Activated CD4-positive, alpha-beta T cell treated with anti-CD3 and anti-CD28 coated beads, Interleukin-2, amount 50 U/mL, for 1 hour (primary cell): ENCODE data around the gene ST7.

Source experiments
- DNase-seq: peaks from one replicate; pipeline ENCODE4 v3.0.0-alpha.2; 2020

The ST7 gene

DNA sequence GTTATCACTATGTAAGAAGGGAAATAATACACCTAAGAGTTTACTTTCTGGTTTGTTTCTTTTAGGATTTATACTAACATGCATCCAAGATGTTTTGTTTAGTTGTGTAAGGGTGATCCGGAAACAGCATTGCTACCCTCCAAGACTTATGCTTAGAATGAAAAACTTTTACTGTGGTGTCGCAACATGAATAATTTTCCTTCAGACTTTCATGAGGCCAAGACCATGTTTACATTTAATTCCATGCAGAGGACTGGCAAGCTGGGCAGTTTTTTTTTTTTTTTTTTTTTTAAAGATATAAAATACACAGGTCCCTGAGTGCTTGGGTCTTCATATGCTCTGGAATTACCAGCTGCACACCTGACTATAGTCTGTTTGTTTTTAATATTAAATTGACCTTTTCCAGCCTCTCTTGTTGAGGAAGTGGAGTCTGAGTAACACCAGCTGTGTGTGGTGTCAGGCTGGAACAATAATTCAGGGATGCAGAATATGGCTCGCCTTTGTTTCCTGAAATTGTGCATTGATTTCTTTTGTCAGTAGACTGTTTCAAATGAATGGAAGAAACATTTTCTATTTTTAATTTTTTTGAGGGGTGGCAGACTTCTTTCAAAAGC is 81.7 kb downstream of the ST7 start:
- no peak for DNase-seq

DNA sequence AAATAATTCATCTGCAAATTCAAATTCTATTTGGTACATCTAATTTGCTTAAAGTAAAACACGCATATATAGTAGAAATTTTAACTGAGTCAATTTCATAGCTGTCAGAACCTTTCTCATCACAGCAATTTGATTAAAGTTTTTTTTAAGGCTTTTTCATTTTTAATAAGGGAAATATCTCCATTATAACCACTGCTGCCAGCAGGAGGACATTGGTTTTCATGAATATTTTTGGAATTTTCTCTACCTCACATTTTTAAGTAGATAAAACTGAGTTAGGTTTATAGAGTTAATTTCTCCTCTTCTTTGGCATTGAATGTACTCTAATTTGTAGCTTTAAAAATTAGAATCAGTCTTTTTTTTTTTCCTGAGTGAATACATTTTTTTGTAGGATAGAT is 82.2 kb downstream of the ST7 start:
- DNase-seq, result no peak

DNA sequence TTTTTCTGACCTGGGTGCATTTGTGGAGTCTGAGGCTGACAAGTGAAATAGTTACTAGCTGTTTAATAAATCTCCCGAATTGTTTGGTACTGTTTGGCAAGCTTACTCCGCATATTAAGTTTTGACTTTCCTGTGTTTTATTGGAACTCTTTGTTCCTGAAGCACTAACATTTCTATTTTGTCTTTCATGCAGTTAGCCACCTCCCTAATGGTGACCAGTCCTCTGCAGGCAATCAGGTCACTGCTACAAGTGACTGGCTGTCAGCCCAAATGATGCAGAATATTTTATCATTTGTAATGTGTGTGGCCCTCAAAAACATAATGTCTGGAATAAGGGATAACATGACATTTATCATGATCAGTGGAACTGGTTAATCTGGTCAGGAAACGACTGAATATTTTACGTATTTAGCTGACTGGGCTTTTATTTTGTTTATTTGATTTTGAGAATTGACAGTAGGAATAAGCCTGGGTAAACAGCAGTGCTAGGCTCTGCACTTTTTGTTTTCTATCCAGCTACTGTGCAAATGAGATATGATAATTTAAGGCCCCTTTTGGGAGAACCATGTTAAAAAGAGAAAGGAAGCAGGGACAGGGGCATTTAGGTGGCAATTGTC is 82.9 kb downstream of the ST7 start:
- DNase-seq, result no peak

DNA sequence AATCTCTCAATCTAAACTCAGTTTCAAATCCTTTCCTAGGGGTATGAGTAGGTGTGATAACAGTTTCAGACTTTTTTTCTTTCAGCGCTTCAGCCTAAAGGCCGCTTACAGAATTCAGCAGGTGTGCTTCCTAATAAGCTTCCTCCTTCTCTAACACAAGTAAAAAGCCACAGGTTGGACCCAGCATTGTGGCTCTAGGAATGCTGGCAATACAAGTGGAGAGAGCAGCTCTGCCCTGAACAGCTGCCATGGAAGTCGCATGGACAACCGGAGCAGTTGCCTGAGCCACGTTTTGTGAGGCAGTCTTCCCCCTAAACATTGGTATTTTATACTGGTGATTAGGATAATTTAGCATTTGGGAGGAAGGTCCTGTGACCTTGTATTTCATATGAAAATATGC is 83.5 kb downstream of the ST7 start:
- DNase-seq, result no peak

DNA sequence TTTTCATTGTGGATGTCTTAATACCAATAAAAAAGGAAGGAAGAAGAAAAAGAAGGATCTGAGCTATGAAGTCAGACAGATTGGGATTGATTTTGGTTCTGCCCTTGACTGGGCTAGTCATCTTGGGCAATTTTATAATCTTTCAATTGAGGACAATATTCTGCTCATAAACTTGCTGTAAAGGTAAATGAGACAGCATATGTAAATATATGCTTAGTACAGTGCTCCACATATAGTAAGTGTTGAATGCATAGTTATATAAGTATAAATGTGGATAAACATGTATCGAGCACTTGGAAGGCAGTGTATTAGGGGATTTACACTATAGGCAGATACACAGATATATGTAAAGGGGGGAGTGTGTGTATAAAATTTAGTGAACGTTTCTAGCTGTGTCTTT is 85.1 kb downstream of the ST7 start:
- DNase-seq, result no peak

DNA sequence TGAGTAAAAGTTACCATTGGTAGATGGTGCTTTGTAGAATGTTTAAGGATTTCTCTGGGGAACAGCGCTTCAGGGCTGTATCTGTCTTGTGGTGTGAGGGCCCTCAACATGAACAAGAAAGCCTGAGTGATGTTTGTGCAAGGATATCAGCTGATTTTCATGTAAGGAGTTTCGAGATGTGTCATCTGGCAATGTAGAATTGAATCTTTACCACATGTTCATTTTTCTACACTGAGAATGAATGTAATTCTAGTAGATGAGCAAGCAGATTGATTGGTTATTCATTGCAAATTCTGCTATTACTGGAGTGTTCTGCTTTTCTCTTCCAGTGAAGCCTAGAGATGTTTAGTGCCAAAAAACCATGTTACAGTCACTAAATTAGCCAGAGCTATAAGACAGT is 87.7 kb downstream of the ST7 start:
- DNase-seq, result no peak

DNA sequence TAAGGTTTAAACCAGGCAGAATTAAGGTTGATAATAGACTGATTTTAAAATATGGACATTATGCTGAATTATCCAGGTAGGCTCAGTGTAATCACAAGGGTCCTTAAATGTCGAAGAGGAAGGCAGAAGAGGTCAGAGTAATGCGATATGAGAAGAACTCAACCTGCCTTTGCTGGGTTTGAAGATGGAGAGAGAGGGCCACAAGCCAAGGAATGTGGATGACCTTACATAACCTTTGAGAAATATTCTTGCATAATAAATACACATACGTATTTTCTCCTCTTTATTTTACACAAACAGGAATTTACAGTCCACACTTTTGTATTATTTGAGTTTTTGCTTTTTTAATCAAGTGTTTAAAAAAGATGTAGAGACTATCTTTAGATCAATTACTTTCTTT is 88.5 kb downstream of the ST7 start:
- DNase-seq, result no peak

DNA sequence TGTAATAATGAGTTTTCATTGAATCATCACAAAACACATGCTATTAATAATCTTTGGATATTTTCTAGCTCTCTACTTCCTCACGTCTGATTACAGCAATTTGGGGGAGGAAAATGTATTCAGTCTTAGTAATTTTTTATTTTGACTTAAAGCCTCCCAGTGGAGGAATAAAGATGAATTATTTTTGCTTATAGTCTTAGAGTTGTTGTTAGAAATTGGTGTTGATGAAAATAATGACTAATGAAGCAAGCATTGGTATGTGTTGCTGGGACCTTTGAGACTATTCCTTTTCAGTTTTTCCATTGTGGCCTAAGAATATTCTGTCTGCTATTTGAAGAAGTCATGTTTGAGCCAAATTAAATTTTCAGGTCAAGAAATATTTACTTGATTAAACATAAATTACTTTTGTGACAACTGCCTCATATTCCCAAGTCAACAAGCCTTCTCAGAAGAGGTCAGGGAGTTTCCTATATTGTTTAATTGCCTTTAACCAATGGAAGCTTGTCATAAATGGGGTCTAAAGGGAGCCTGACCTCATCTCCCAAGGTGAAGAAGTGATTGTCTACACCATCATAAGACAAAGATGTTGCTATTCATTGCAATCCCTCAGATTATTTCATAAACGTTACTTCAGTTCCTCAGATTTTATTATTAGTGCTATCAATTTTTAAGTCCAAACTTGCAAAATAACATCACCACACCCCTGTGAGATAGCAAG is 90.0 kb downstream of the ST7 start:
- no peak for DNase-seq

DNA sequence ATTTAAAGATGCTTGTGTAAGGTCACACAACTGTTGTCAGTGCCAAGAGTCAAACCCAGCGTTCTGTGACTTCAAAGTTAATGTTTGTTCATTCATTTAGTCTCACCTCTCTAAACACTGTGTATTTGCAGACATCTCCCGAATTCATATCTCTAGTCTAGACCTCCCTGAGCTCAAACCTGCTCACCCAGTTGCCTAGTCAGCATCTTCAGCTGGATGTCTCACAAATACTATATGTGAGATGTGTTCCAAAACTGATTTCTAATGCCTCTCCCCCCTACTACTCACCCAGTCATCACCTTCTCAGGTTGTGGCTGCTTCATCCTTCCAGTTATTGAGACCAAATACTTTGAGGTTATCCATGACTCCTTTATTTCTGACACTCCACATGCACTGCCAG is 91.4 kb downstream of the ST7 start:
- DNase-seq, result no peak

DNA sequence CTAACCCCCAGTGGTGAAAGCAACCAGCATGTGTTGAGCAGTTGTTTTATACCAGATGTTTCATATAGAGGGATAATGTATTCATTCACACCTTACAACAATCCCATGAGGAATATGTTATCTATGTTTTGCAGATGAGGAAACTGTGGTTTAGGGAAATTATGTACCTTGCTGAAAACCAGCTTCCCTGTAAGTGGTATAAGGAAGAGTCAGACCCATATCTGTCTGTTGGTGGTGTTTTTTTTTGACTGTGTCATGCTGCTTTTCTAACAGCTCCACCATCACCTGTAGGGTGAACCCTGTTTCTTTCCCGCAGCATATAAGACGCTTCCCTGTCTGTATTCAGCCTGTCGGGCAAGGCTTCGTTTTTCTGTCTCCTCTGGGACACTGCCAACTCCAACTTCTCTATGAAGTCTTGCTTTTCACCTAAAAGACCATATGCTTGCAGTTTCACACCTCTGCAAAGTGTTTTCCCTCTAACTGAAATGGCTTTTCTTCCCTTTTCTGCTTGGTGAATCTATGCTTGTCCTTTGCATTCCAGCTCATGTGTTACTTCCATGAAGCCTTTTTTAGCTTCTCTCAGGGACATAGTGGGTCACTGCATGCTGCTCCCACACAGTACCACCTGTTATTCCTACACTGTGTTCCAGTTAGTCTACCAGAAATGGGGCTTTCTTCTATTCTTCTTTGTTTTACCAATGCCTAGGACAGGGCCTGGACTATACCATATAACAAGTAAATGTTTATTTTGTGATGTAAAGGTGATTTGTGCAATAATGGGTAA is 92.8 kb downstream of the ST7 start:
- DNase-seq, result no peak

DNA sequence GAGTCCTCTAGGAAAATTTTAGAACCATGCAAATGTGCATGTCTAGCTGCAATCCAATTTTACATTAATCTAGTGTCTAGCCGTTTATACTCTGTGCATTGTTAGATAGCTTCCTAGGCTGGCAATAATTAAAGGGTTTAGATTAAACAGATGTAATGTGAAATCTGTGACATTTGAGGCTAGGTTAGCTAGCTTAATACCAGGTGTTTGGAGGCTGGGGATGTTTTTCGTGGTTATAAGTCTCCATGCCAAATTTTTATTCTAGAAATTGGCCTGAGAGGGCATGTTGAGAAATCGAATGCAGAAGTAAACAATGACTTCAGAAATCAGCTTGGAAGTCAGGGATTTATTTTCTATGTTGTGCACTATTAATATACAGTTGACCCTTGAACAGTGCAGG is 94.2 kb downstream of the ST7 start:
- no peak for DNase-seq

DNA sequence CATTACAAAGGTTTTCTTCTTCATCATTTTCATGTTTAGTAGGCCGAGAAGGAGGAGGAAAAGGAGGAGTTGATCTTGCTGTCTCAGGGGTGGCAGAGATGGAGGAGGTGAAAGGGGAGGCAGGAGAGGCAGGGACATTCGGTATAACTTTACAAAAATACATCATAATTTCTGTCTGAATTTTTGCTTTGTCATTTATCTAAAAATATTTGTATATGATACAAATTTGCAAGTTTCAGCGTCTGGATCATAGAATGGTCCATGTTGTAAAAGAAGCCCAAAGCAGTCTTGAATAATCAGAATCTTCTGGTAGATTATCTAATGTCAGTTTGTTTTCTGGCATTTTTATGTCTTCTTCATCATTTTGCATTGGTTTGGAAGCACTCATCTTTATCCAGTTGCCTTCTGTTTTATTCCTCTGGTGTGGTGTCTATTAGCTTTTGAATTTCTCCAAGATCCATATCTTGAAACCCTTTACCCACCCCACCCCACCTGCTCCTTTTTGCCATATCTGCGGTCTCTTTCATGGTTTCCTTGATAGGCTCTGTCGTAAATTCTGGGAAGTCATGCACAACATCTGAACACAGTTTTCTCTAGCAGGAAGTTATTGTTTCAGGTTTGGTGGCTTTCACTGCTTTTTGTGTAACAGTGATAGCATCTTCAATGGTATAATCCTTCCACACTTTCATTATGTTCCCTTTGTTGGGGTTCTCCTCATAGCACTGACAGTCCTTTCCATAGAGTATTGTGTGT is 95.0 kb downstream of the ST7 start:
- no peak for DNase-seq

DNA sequence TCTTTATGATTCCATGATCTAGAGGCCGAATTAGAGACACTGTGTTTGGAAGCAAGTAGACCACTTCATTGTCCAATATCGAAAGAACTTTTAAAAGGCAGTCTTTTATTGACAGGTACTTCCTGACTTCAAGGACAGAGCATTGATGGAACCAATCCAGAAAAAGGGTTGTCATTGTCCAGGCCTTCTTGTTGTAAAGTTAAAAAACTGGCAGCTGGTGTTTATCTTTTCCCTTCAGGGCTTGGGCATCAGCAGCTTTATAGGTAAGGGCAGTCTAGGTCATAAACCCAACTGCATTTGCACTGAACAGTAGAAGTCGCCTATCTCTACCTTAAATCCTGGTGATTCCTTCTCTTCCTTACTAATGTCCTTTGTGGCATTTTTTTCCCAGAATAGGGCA is 95.6 kb downstream of the ST7 start:
- no peak for DNase-seq

DNA sequence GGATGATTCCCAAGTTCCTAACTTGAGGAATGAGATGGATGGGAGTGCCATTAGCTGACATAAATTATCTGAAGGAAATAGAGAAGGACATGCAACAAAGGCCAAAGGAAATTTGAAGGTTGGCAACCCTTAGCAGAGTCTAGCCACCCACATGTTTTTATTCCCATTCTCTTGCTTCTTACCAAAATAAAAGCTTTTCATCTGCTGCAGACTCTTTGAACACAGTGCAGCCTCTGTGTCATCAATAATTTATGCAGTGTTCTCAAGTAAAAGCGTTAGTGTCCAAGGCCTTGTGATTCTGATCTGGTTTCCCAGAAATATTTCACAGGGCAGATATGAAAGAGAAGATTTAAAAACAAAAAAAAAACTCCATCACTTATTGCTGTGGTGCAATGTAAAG is 98.5 kb downstream of the ST7 start:
- no peak for DNase-seq

DNA sequence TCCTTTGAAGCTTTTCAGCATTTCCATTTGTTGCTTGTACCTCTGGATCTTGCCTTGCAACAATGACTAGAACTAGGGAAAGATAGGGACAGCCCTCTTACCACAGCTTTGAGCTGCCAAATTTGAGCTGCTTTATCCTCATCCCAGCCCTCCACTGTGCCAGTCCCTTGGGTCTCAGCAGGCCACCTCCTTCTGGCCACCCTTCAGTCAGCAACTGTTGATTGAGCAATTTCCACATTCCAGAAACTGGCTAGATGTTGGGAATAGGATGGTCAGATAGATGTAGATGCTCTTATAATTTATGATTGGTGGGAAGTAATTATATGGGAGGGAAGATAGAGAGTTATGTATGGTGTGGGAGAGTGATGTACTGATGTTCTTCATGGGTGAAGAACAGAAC is 100.1 kb downstream of the ST7 start:
- no peak for DNase-seq

DNA sequence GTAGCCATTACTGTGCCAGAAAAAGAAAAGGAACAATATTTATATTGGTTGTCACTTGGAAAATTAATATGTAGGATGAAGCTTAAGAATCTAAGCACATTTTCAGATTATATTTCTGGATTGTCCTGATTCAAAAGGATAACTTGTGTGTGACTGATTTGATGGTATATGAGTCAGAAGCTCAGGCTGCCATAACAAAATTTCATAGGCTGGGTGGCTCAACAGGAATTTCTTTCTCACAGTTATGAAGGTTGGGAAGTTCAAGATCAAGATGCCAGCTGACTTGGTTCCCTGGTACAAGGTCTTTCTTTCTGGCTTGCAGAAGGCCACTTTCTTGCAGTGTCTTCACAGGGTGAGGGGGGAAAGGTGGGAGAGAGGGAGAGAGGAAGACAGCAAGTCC is 108.5 kb downstream of the ST7 start:
- DNase-seq, result no peak

DNA sequence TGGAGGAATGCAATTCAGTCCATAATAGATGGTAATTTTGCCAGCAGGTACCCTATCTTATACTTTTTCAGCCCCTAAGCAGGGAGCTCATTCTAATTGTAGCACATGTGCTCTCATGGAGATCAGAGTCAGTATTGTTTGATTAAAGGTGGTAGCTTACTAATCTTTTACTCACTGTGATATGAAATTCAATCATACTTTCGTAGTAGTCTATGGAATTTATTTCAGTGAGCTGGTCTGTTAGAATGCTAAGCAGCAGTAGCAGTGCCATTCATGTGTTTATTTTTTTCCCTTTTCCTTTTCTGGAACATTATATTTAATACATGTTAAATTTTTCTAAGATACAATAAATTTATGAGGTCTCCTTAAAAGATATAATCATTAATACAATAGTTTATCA is 109.0 kb downstream of the ST7 start:
- DNase-seq, result no peak

DNA sequence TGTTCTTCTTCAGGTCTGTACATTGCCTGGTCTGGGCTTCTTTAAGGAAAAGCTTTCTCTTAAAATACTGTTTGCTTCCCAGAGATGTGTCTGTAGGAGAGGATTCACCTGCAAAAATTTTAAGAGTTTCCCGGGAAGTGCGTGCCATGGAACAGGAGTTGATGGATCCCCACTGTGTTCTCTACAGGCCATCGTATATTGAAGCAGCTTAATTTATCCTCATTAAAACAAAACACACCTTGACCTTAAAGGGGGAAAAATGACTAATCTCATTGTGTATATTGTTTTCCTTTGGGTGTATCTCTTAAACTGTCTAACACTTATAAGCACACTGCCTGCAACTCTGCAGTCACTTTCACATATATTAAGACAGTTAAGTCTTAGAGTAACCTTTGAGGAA is 111.4 kb downstream of the ST7 start:
- DNase-seq, result no peak

DNA sequence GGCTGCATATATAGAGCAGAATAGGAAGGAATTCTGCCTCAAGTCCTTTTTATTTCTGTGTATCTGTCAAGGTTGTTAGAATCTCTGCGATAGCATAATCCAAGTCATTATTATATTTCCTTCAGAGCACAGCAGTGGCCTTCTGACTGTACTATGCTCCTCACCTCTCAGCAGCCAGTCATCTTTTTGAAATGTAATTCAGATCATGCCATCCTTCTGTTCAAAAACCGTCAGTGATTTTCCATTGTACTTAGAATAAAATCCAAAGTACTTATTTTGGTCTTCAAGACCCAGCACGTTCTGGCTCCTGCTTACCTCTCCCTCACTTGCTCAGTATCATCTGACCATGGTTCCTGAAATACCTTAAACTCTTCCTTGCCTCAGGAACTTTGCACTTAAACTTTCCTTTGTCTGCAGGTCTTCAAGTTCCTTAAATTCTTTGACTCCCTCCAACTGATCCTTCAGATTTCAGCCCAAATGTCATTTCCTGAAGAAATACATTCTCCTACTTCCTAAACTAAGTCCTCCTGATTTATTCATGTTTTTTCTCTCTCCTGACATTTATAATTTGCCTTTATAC is 112.4 kb downstream of the ST7 start:
- no peak for DNase-seq

DNA sequence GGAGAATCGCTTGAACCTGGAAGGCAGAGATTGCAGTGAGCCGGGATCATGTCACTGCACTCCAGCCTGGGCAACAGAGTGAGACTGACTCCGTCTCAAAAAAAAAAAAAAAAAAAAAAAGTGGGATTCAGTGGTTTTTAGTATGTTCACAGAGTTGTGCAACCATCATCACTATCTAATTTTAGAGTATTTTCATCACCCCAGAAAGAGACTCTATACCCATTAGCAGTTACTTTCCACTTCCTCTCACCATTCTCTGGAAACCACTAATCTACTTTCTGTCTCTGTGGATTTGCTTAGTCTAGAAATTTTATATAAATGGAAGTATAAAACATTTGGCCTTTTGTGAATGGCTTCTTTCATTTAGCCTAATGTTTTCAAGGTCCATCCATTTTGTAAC is 113.4 kb downstream of the ST7 start:
- no peak for DNase-seq

DNA sequence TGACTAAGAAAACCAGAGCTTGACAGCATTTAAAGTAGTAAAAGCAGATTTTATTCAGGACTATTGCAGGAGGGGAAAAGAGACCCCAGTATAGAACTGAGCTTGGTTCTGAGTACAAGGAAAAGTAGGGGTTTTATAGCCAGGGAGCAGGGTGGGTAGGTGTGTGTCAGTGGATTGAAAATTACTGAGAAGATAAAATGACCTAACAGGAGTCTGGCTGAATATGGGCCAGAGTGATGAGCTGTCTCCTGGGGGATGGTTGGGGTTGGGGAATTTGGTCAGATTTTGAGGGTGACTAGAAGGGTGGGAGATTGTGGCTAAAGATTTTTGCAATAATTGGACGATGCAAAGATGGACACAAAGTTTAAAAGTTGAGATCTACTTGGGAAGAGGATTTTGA is 114.0 kb downstream of the ST7 start:
- DNase-seq, result no peak

DNA sequence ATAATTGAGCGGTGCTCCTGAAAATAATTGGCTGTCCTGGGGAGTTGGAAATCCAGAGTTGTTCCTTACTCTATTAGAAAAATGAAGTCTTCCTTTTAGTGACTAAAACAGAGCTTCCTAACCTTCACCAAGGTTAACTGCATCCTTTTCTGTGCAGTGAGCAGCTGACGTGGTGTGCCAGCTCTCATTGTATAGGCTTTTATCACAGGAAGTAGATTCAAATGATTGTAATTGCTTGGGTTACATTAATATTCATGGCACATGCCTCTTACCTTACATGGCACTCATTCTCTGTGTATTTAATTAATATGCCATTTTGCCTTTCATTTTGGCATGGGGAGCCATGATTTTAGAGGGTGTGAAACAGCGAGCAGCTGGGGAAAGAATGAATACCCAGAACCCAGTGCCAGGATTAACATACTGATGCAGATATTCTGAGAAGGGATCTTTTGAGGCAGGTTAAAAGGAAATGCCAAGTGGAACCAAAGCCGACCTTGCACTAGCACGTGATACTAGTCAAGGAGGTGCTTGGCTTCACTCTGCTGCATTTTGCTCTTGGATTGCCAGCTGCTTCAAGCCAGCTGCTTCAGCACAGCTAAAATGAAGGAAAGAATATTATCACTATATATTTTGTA is 115.3 kb downstream of the ST7 start:
- DNase-seq, result no peak
